Embryonic facial prominence (tissue), 1 donor: ENCODE measurements around the gene OR8S1.
A peak's percentile ranks its signal among the peaks of the same experiment; 100 is the strongest.
"Not testable (repeated sequence)": the region's sequence is repeated elsewhere in the genome, so short reads cannot be mapped to it uniquely, and the experiment has no call there.

Source experiments
- DNase-seq: peaks from one replicate; pipeline ENCODE4 v3.0.0-alpha.2; 2016; ENCODE audit errors: extremely low spot score

The OR8S1 gene, protein sequence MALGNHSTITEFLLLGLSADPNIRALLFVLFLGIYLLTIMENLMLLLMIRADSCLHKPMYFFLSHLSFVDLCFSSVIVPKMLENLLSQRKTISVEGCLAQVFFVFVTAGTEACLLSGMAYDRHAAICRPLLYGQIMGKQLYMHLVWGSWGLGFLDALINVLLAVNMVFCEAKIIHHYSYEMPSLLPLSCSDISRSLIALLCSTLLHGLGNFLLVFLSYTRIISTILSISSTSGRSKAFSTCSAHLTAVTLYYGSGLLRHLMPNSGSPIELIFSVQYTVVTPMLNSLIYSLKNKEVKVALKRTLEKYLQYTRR

DNA sequence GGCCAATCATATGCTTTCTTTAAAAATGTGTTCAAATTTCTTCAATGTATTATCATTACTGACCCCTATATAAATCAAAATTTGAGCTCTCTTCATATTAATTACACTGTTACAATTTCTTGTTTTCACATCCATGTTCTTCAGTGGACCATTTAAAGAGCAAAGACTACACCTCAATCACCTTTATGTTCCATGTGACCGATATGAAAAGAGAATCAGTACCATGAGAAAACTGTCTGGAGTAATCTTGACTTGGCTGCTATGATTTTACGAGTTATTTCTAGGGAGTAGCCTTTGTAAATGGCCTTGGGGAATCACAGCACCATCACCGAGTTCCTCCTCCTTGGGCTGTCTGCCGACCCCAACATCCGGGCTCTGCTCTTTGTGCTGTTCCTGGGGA lies at the start of gene OR8S1:
TSS of gene OR8S1 (plus strand) at position 301 of the 400 bp plus-strand sequence. CDS start at position 301, 0 bp downstream.
- DNase-seq: no peak

- DNase-seq: no peak
Observed at GRCh38 chr12:48482198-48482597, 43.2 kb upstream of the OR8S1 start, which contains the start of gene C12orf54. Gene C12orf54, plus strand, starts transcription at chr12:48482498. Its CDS starts 799 bp downstream, at chr12:48483297.

GRCh38 chr12:48482930-48483329 lies 42.5 kb upstream of the OR8S1 start:
- no peak for DNase-seq

- no peak for DNase-seq
Observed at GRCh38 chr12:48486261-48486660, 39.2 kb upstream of the OR8S1 start.

DNA sequence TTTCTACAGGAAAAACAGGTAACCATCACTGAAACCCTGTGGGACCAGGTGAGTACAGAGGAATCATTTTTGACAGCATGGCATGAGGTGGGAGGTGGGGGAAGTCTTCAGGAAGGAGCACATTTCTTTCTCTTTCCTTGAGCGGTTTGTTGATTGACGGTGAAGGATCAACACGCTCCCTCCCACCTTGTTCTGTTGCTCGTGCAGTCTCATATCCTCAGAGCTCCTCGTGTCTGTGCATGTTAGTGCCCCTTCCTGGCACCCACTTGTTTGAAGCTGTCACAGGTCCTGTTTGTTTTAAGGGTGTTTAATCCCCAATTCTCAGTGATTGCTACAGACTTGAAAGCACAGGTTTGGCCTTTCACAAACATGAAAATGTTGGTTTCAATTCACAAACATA lies 38.8 kb upstream of the OR8S1 start:
- peak; percentile 18 for DNase-seq

GRCh38 chr12:48489012-48489411 lies 36.4 kb upstream of the OR8S1 start:
- no peak for DNase-seq

GRCh38 chr12:48489456-48489855 lies 36.0 kb upstream of the OR8S1 start:
- not testable (repeated sequence) for DNase-seq

- not testable (repeated sequence) for DNase-seq
Observed at GRCh38 chr12:48500281-48500680, 25.2 kb upstream of the OR8S1 start.

DNA sequence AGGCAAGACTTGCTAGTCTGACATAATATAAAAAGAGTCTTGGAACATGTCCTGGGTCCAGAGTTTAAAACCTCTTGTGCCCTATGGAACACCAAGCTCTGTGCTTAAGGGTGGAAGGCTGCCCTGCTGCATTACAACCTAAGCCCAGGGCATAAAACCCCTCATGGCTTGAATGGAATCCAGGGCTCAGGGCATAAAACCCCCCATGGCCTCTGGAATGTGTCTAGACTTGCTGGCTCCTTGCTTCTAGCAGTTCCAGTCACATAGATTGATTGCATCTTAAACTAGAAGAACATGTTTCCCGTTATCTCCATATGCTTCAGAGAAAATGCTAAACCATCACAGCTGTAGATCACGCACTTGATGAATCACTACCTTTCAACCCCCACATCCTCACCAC lies 18.6 kb upstream of the OR8S1 start:
- not testable (repeated sequence) for DNase-seq

DNA sequence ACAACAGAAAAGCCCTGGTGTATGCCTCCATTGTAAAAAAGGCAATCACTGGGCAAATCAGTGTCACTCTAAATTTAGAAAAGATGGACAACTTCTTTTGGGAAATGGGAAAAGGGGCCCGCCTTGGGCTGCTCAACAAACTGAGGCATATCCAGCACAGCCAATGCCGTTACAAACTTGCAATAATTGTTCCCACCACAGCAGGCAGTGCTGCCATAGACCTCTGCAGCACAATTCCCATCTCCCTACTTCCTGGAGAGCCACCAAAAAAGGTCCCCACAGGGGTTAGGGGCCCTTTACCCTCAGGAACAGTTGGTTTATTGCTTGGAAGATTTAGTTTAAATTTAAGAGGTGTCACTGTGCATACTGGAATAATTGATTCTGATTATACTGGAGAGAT lies 16.4 kb upstream of the OR8S1 start:
- no peak for DNase-seq

DNA sequence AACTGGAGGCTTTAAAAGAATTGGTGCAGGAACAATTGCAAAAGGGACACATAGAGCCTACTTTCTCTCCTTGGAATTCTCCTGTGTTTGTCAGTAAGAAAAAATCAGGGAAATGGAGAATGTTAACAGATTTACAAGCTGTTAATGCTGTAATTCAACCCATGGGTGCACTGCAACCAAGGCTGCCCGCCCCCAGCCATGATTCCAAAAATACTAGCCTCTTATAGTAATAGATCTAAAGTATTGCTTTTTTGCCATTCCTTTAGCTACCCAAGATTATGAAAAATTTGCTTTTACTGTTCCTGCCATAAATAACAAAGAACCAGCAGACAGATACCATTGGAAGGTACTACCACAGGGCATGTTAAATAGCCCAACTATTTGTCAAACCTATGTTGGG lies 15.3 kb upstream of the OR8S1 start:
- no peak for DNase-seq

DNA sequence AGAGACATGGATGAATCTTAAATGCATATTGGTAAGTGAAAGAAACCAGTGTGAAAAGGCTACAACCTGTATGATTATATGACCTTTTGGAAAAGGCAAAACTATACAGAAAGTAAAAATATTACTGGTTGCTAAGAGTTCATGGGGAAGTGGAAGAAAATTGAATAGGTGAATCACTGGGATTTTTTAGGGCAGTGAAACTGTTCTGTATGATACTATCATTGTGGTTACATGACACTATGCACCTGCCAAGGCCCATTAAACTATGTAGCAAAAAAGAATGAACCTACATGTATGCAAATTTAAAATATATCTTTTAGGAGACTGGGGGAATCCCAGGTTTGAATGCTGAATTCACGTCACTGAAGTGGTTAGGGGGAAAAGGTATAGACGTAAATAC lies 12.6 kb upstream of the OR8S1 start:
- no peak for DNase-seq

- DNase-seq: no peak
Observed at GRCh38 chr12:48514728-48515127, 10.7 kb upstream of the OR8S1 start.

DNA sequence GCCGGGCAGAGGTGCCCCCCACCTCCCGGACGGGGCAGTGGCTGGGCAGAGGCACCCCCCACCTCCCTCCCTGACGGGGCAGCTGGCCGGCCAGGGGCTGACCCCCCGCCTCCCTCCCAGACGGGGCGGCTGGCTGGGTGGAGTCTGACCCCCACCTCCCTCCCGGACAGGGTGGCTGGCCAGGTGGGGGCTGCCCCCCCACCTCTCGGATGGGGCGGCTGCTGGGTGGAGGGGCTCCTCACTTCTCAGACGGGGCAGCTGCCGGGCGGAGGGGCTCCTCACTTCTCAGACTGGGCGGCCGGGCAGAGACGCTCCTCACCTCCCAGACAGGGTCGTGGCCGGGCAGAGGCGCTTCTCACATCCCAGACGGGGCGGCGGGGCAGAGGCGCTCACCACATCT lies 5.1 kb upstream of the OR8S1 start:
- DNase-seq: not testable (repeated sequence)

GRCh38 chr12:48527891-48528670 lies 2.6 kb downstream of the OR8S1 start:
- no peak for DNase-seq

GRCh38 chr12:48532601-48533000 lies 7.2 kb downstream of the OR8S1 start:
- DNase-seq: no peak

DNA sequence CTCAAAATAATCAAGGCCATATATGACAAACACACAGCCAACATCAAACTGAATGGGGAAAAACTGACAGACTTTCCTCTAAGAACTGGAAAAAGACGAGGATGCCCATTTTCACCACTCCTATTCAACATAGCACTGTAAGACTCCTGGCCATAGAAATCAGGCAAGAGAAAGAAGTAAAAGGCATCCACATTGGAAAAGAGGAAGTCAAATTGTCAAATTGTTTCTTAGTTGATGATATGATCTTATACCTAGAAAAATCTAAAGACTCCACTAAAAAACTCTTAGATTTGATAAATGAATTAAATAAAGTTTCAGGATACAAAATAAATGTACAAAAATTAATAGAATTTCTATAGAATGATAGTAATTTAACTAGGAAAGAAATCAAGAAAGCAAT lies 11.2 kb downstream of the OR8S1 start:
- no peak for DNase-seq

DNA sequence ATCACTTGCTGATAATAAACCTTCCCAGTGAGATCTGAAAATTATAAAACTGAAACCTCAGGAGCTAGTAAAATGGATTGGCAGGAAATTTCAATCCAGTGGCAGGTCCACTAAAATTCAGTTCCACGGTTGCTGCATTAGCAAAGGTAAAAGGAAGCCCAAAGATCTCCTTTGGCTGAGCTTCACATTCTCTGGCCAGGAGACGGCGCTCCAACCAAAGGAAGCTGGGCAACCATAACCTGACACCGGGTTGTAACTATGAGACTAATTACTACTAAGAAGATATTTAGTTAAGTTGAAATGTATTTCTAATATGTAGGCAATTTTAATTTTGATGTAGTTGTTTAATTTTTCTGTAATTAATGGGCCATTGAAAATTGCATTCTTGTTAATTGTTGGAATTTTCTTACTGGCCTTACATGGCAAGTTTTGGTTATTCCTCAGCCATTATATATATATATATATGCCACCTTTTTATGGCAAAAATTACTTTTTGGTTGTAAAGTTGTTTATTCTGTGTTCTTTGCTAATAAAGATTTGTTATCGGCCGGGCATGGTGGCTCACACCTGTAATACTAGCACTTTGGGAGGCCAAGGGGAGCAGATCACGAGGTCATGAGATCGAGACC lies 17.0 kb downstream of the OR8S1 start:
- no peak for DNase-seq

DNA sequence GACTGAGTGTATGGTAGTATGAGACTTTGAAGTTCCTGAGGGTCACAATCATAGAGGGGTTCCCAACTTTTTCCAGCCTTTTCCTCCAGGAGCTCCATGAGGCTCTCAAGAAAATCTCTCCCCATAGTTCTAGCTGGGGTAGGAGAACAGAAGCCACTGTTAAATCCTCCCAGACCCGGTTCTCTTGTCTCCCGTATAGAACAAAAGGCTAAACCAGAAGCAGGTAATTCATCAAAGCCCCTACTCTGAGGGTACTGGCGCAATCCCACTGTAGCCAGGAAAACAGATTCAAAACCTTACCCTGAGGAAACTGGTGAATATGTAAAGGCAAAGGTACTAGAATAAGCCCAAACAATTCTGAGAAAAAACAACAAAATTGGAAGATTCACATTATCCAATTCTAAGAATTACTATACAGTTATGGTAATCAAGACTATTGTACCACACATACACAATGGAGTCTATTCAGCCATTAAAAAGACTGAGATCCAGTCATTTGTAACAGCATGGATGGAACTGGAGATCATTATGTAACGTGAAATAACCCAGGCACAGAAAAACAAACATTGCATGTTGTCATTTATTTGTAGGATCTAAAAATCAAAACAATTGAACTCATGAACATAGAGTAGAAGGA lies 20.5 kb downstream of the OR8S1 start:
- DNase-seq: no peak

- DNase-seq: not testable (repeated sequence)
Observed at GRCh38 chr12:48547012-48547411, 21.6 kb downstream of the OR8S1 start.

- not testable (repeated sequence) for DNase-seq
Observed at GRCh38 chr12:48551636-48552035, 26.2 kb downstream of the OR8S1 start.
